ENCODE data around the gene CETP.
"Not testable (repeated sequence)": the region's sequence is repeated elsewhere in the genome, so short reads cannot be mapped to it uniquely, and the experiment has no call there.

CETP gene

GRCh38 chr16:57000271-57001025 is 38.7 kb downstream of the CETP start:
- DNase-seq, result peak; percentile 64

- DNase-seq, result no peak
Measured at GRCh38 chr16:57001026-57001679, 39.4 kb downstream of the CETP start.

GRCh38 chr16:57003439-57004386 is 42.0 kb downstream of the CETP start:
- no peak for DNase-seq

GRCh38 chr16:57004387-57005250 is 42.9 kb downstream of the CETP start:
- no peak for DNase-seq

GRCh38 chr16:57005597-57005996 is 43.8 kb downstream of the CETP start:
- not testable (repeated sequence) for DNase-seq

GRCh38 chr16:57007050-57007449 is 45.3 kb downstream of the CETP start:
- DNase-seq, result no peak

GRCh38 chr16:57007530-57007929 is 45.8 kb downstream of the CETP start:
- no peak for DNase-seq

- DNase-seq, result no peak
Measured at GRCh38 chr16:57008440-57008839, 46.7 kb downstream of the CETP start.

- DNase-seq, result no peak
Measured at GRCh38 chr16:57009643-57010170, 48.0 kb downstream of the CETP start.

GRCh38 chr16:57012353-57012752 is 50.6 kb downstream of the CETP start:
- no peak for DNase-seq

- no peak for DNase-seq
Measured at GRCh38 chr16:57013229-57013628, 51.5 kb downstream of the CETP start.

GRCh38 chr16:57013902-57014301 is 52.2 kb downstream of the CETP start:
- DNase-seq, result no peak

GRCh38 chr16:57016301-57016700 is 54.6 kb downstream of the CETP start:
- DNase-seq, result no peak

GRCh38 chr16:57016831-57017230 is 55.1 kb downstream of the CETP start:
- no peak for DNase-seq

- DNase-seq, result no peak
Measured at GRCh38 chr16:57017251-57017650, 55.5 kb downstream of the CETP start.

GRCh38 chr16:57019746-57020145 is 58.0 kb downstream of the CETP start:
- DNase-seq, result no peak

- no peak for DNase-seq
Measured at GRCh38 chr16:57020651-57021050, 58.9 kb downstream of the CETP start.

- no peak for DNase-seq
Measured at GRCh38 chr16:57021757-57022156, 60.0 kb downstream of the CETP start.

GRCh38 chr16:57022445-57022844 is 60.7 kb downstream of the CETP start:
- no peak for DNase-seq

- DNase-seq, result peak; percentile 81
Measured at GRCh38 chr16:57023541-57024249, 61.9 kb downstream of the CETP start.

GRCh38 chr16:57024894-57025680 is 63.3 kb downstream of the CETP start:
- DNase-seq, result no peak
